ENCODE measurements around the gene PRMT5.
"Not testable (repeated sequence)": the region's sequence is repeated elsewhere in the genome, so short reads cannot be mapped to it uniquely, and the experiment has no call there.

- TF ChIP-seq CTCF, POLR2A (IDR thresholded peaks at IDR 0.05): not testable (repeated sequence)
These were observed 14.3 kb downstream of the PRMT5 start for GRCh38 chr14:22914836-22915235.

Data from lower leg skin (tissue), 3 donors.